WERI-Rb-1 (cell line): ENCODE measurements around the gene SPDYC.

ENCODE experiments used
- DNase-seq: peaks from one replicate; pipeline ENCODE4 v3.0.0-alpha.2; 2020
- H3K27ac ChIP-seq: fragments of 250-450 bp; sonication (Bioruptor Pico); 2 replicates; pipeline ENCODE4 v1.5.1; 2020; ENCODE audit warnings: mild to moderate bottlenecking, moderate library complexity
- H3K27me3 ChIP-seq: fragments of 250-450 bp; sonication (Bioruptor Pico); 2 replicates; pipeline ENCODE4 v1.5.1; 2021; ENCODE audit warnings: mild to moderate bottlenecking, low read depth, moderate library complexity; ENCODE audit not compliant: insufficient read depth, severe bottlenecking
- H3K36me3 ChIP-seq: fragments of 250-450 bp; sonication (Bioruptor Pico); 2 replicates; pipeline ENCODE4 v1.5.1; 2020; ENCODE audit warnings: mild to moderate bottlenecking, moderate library complexity
- H3K4me3 ChIP-seq: 2 replicates; pipeline ENCODE4 v1.5.1; 2011; ENCODE audit warnings: low read depth, mild to moderate bottlenecking, control low read depth, low read length
- H3K9me3 ChIP-seq: fragments of 250-450 bp; sonication (Bioruptor Pico); 2 replicates; pipeline ENCODE4 v1.5.1; 2021; ENCODE audit warnings: mild to moderate bottlenecking, moderate library complexity; ENCODE audit not compliant: severe bottlenecking
- TF ChIP-seq, protein P1 (sequence below): IDR thresholded peaks from 2 replicates; pipeline ENCODE4 v1.5.1; 2011; ENCODE audit warnings: low read depth, mild to moderate bottlenecking, control low read depth, inconsistent platforms, low read length

SPDYC gene

GRCh38 chr11:65151331-65151899, 18.6 kb upstream of the SPDYC start:
- no peaks in the 10 kb centered on the region for H3K27me3 ChIP-seq
- no peaks in the 10 kb centered on the region for H3K36me3 ChIP-seq
- DNase-seq: no peak
- TF ChIP-seq, protein P1, sequence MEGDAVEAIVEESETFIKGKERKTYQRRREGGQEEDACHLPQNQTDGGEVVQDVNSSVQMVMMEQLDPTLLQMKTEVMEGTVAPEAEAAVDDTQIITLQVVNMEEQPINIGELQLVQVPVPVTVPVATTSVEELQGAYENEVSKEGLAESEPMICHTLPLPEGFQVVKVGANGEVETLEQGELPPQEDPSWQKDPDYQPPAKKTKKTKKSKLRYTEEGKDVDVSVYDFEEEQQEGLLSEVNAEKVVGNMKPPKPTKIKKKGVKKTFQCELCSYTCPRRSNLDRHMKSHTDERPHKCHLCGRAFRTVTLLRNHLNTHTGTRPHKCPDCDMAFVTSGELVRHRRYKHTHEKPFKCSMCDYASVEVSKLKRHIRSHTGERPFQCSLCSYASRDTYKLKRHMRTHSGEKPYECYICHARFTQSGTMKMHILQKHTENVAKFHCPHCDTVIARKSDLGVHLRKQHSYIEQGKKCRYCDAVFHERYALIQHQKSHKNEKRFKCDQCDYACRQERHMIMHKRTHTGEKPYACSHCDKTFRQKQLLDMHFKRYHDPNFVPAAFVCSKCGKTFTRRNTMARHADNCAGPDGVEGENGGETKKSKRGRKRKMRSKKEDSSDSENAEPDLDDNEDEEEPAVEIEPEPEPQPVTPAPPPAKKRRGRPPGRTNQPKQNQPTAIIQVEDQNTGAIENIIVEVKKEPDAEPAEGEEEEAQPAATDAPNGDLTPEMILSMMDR: no peak
- H3K9me3 ChIP-seq: peaks cover 7% of the 10 kb centered on the region
- no peak overlapping the region for H3K4me3 ChIP-seq
- H3K27ac ChIP-seq: no peak overlapping the region

GRCh38 chr11:65152122-65152521, 17.9 kb upstream of the SPDYC start:
- no peaks in the 10 kb centered on the region for H3K36me3 ChIP-seq
- peaks cover 3% of the 10 kb centered on the region for H3K9me3 ChIP-seq
- TF ChIP-seq, protein P1: no peak
- H3K4me3 ChIP-seq: no peak overlapping the region
- no peak for DNase-seq
- H3K27me3 ChIP-seq: no peaks in the 10 kb centered on the region
- H3K27ac ChIP-seq: no peak overlapping the region

DNA sequence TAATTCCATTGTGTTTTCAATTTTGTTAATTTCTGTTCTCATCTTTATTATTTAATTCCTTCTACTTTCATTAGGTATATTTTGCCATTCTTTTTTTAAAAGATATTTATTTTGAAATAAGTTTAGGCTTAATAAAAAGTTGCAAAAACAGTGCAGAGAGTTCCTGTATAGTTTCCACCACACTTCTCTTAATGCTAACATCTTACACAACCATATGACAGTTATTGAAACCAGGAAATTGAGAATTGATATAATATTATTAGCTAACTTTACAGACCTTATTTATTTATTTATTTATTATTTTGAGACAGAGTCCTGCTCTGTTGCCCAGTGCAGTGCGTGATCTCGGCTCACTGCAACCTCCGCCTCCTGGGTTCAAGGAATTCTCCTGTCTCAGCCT, 13.8 kb upstream of the SPDYC start:
- no peak overlapping the region for H3K27ac ChIP-seq
- H3K9me3 ChIP-seq: no peaks in the 10 kb centered on the region
- no peak overlapping the region for H3K4me3 ChIP-seq

GRCh38 chr11:65156926-65157325, 13.1 kb upstream of the SPDYC start:
- Histone ChIP-seq H3K4me3 (no peak overlapping the region), H3K36me3 (no peaks in the 10 kb centered on the region), H3K9me3 (no peaks in the 10 kb centered on the region), H3K27ac (no peak overlapping the region), H3K27me3 (no peaks in the 10 kb centered on the region)
- TF ChIP-seq, protein P1: no peak
- DNase-seq: no peak

More for the DNA sequence above, 13.8 kb upstream of the SPDYC start:
- TF ChIP-seq, protein P1: no peak
- no peak for DNase-seq
- Histone ChIP-seq H3K36me3 (no peaks in the 10 kb centered on the region), H3K27me3 (no peaks in the 10 kb centered on the region)

- TF ChIP-seq, protein P1: no peak
- no peak for DNase-seq
- H3K4me3 ChIP-seq: no peak overlapping the region
- H3K27me3 ChIP-seq: no peaks in the 10 kb centered on the region
- no peak overlapping the region for H3K27ac ChIP-seq
- no peaks in the 10 kb centered on the region for H3K36me3 ChIP-seq
- no peaks in the 10 kb centered on the region for H3K9me3 ChIP-seq
These were observed 12.7 kb upstream of the SPDYC start for GRCh38 chr11:65157336-65157735.

DNA sequence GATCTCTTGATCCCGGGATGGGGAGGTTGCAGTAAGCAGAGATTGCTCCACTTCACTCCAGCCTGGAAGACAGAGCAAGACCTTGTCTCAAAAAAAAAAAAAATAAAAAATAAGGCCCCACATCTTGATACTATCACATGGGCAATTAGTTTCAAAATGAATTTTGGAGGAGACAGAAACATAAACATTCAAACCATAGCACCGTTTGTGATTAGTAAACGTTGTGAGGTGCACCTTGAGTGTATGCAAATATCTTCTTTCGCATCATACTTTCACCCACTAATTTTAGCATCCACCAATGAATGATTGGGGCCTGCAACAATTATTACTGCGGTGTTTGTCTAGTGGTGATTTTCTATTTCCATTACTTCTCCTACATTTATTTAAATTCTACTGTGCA, 11.0 kb upstream of the SPDYC start:
- no peak for DNase-seq
- TF ChIP-seq, protein P1: no peak
- no peak overlapping the region for H3K4me3 ChIP-seq
- H3K36me3 ChIP-seq: no peaks in the 10 kb centered on the region
- H3K9me3 ChIP-seq: no peaks in the 10 kb centered on the region
- no peaks in the 10 kb centered on the region for H3K27me3 ChIP-seq
- no peak overlapping the region for H3K27ac ChIP-seq
